CD14-positive monocyte (primary cell): ENCODE measurements around the gene THAP2. TPM values are rescaled to one million over a fixed set of nuclear protein-coding genes. Genes with fewer than 3 reads are reported as not detected.

Experiments
- DNase-seq, 3 donors: peaks; one replicate each; pipeline ENCODE4 v3.0.0-alpha.2; 2011 to 2022
- H2AFZ ChIP-seq: 2 replicates; pipeline ENCODE4 v1.6.0; 2012; ENCODE audit warnings: mild to moderate bottlenecking, low read depth, low read length, inconsistent platforms; ENCODE audit not compliant: insufficient read depth, poor library complexity, severe bottlenecking
- H3K27ac ChIP-seq, 2 donors: 1 replicate in 1 of 2; 2 replicates in 1 of 2; pipeline ENCODE4 v1.5.1; 2012 to 2013; ENCODE audit warnings: low read length in 2 of 2, control low read depth in 1 of 2, inconsistent platforms in 1 of 2, low read depth in 1 of 2, mild to moderate bottlenecking in 1 of 2
- H3K27me3 ChIP-seq, 2 donors: one replicate each; pipeline versions ENCODE4 v1.6.0 to v1.6.1; 2011 to 2013; ENCODE audit warnings: low read length in 2 of 2; ENCODE audit not compliant: control insufficient read depth in 2 of 2, insufficient read depth in 2 of 2
- H3K36me3 ChIP-seq, 2 donors: replicated peaks in 1 of 2; 1 replicate in 1 of 2; 2 replicates in 1 of 2; pipeline versions ENCODE4 v1.5.1 to v1.6.1; 2012 to 2013; ENCODE audit warnings: low read length in 2 of 2, control low read depth in 1 of 2, inconsistent platforms in 1 of 2, mild to moderate bottlenecking in 1 of 2; ENCODE audit not compliant: insufficient read depth in 2 of 2, control insufficient read depth in 1 of 2
- H3K4me1 ChIP-seq, 2 donors: 1 replicate in 1 of 2; 2 replicates in 1 of 2; pipeline versions ENCODE4 v1.5.1 to v1.6.1; 2012 to 2013; ENCODE audit warnings: low read length in 2 of 2, control low read depth in 1 of 2, inconsistent platforms in 1 of 2, mild to moderate bottlenecking in 1 of 2, moderate library complexity in 1 of 2; ENCODE audit not compliant: insufficient read depth in 2 of 2, control insufficient read depth in 1 of 2
- H3K4me2 ChIP-seq: replicated peaks from 2 replicates; pipeline ENCODE3; 2012; ENCODE audit warnings: low read length, moderate library complexity, mild to moderate bottlenecking; ENCODE audit not compliant: poor library complexity, severe bottlenecking; ENCODE audit errors: extremely low read depth
- H3K4me3 ChIP-seq, 3 experiments: fragments of 200-600 bp in 1 of 3; sonication (generic) in 1 of 3; replicated peaks in 1 of 3; 1 replicate in 2 of 3; 2 replicates in 1 of 3; pipeline ENCODE4 v1.5.1; 2011 to 2013; ENCODE audit warnings: low read length in 3 of 3, mild to moderate bottlenecking in 3 of 3, control low read depth in 2 of 3, low read depth in 2 of 3, inconsistent platforms in 1 of 3, moderate library complexity in 1 of 3
- H3K79me2 ChIP-seq: 2 replicates; pipeline ENCODE4 v1.6.0; 2012; ENCODE audit warnings: mild to moderate bottlenecking, control low read depth, inconsistent platforms, low read length, moderate library complexity; ENCODE audit not compliant: insufficient read depth
- H3K9ac ChIP-seq: 2 replicates; pipeline ENCODE4 v1.6.0; 2017; ENCODE audit warnings: low read length, mild to moderate bottlenecking; ENCODE audit not compliant: insufficient read depth, poor library complexity, severe bottlenecking
- H3K9me3 ChIP-seq, 2 donors: replicated peaks in 1 of 2; 1 replicate in 1 of 2; 2 replicates in 1 of 2; pipeline versions ENCODE4 v1.5.1 to v1.6.1; 2012 to 2013; ENCODE audit warnings: low read length in 2 of 2, control low read depth in 1 of 2; ENCODE audit not compliant: control insufficient read depth in 1 of 2, insufficient read depth in 1 of 2
- H4K20me1 ChIP-seq: 2 replicates; pipeline ENCODE4 v1.6.0; 2012; ENCODE audit warnings: mild to moderate bottlenecking, low read length, control low read depth, moderate library complexity; ENCODE audit not compliant: insufficient read depth
- H3K27ac Mint-ChIP-seq, 7 donors: one replicate each; pipeline ENCODE4 v1.8.0; 2020; ENCODE audit warnings: mild to moderate bottlenecking in 7 of 7, mixed read lengths in 7 of 7, moderate library complexity in 6 of 7, inconsistent platforms in 2 of 7
- H3K27me3 Mint-ChIP-seq, 3 donors: one replicate each; pipeline ENCODE4 v1.8.0; 2021 to 2022; ENCODE audit warnings: low read depth in 3 of 3, mild to moderate bottlenecking in 3 of 3, mixed read lengths in 3 of 3, moderate library complexity in 3 of 3, inconsistent platforms in 1 of 3
- H3K36me3 Mint-ChIP-seq, 2 donors: one replicate each; pipeline ENCODE4 v1.8.0; 2020; ENCODE audit warnings: mixed read lengths in 2 of 2, inconsistent platforms in 1 of 2, mild to moderate bottlenecking in 1 of 2
- H3K4me1 Mint-ChIP-seq: one replicate; pipeline ENCODE4 v1.8.0; 2020; ENCODE audit warnings: mild to moderate bottlenecking, mixed read lengths
- H3K4me3 Mint-ChIP-seq, 2 donors: one replicate each; pipeline ENCODE4 v1.8.0; 2020; ENCODE audit warnings: mild to moderate bottlenecking in 2 of 2, mixed read lengths in 2 of 2, moderate library complexity in 1 of 2
- H3K9me3 Mint-ChIP-seq, 7 donors: one replicate each; pipeline ENCODE4 v1.8.0; 2020 to 2022; ENCODE audit warnings: mixed read lengths in 7 of 7, mild to moderate bottlenecking in 6 of 7, moderate library complexity in 6 of 7, inconsistent platforms in 2 of 7
- WGBS: methylation state at CpG from one replicate; pipeline ENCODE4 v1.1.5; 2013; ENCODE audit warnings: missing lambda C conversion rate; ENCODE audit not compliant: insufficient coverage; 5-methylcytosine and 5-hydroxymethylcytosine counted together
- intact Hi-C, 2 donors: fragments of 100-400 bp; cut with micrococcal nuclease; formaldehyde crosslinking; loops; one replicate each; pipeline versions ENCODE4 v1.15.0 to v1.15.1; 2023
- polyA plus RNA-seq, 3 donors: library from polyadenylated mRNA; depleted of rRNA in 1 of 3; unstranded in 2 of 3; stranded (reverse) in 1 of 3; fragments of 300-500 nt in 2 of 3; fragments of >200 nt in 1 of 3; fragmentation: Illumina TruSeq in 2 of 3; gene quantifications; 1 replicate in 2 of 3; 2 replicates in 1 of 3; pipeline ENCODE4 v1.2.3, GENCODE V29; 2012 to 2021
- TF ChIP-seq, protein P1 (sequence below): fragments of 200-600 bp; IDR thresholded peaks from one replicate; pipeline ENCODE4 v1.8.0; 2022; ENCODE audit warnings: antibody characterized with exemption, mild to moderate bottlenecking

THAP2 gene
- polyA plus RNA-seq, 3 donors, result 3.5 to 16.3 (median 4.3) TPM

DNA sequence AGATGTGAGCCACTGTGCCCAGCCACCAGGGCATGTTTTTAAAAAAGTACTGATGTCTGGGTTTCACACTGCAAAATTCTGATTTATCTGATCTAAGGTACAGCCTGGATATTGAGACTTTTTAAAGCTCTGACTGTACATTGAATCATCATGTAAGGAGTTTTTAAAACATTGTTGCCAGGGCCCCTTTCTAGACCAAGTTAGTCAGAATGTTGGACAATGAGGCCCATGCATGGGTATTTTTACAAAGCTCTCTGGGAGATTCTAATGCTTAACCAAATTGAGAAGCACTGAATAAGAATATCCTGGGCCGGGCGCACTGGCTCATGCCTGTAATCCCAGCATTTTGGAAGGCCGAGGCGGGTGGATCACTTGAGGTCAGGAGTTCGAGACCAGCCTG, 38.5 kb downstream of the THAP2 start:
- no peak overlapping the region for H3K4me3 Mint-ChIP-seq
- Histone ChIP-seq H3K4me2 (no peak overlapping the region), H3K27ac (no peak overlapping the region), H3K27me3 (no peaks in the 10 kb centered on the region), H3K4me1 (no peaks in the 10 kb centered on the region), H3K4me3 (no peak overlapping the region), H4K20me1 (no peaks in the 10 kb centered on the region), H2AFZ (no peak overlapping the region), H3K9me3 (no peaks in the 10 kb centered on the region), H3K79me2 (no peaks in the 10 kb centered on the region), H3K9ac (no peak overlapping the region), H3K36me3 (peaks cover 35 to 65% of the 10 kb centered on the region in 2 donors)
- TF ChIP-seq, protein P1, sequence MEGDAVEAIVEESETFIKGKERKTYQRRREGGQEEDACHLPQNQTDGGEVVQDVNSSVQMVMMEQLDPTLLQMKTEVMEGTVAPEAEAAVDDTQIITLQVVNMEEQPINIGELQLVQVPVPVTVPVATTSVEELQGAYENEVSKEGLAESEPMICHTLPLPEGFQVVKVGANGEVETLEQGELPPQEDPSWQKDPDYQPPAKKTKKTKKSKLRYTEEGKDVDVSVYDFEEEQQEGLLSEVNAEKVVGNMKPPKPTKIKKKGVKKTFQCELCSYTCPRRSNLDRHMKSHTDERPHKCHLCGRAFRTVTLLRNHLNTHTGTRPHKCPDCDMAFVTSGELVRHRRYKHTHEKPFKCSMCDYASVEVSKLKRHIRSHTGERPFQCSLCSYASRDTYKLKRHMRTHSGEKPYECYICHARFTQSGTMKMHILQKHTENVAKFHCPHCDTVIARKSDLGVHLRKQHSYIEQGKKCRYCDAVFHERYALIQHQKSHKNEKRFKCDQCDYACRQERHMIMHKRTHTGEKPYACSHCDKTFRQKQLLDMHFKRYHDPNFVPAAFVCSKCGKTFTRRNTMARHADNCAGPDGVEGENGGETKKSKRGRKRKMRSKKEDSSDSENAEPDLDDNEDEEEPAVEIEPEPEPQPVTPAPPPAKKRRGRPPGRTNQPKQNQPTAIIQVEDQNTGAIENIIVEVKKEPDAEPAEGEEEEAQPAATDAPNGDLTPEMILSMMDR, result no peak
- no peak for DNase-seq
- intact Hi-C loops, result no loop called here
- peaks cover 50 to 62% of the 10 kb centered on the region in 2 donors for H3K36me3 Mint-ChIP-seq
- 94% methylated on average over 2 of the region's 5 CpGs for WGBS
- no peak overlapping the region for H3K27ac Mint-ChIP-seq
- H3K4me1 Mint-ChIP-seq, result no peaks in the 10 kb centered on the region
- no peaks in the 10 kb centered on the region for H3K9me3 Mint-ChIP-seq
- no peaks in the 10 kb centered on the region for H3K27me3 Mint-ChIP-seq

DNA sequence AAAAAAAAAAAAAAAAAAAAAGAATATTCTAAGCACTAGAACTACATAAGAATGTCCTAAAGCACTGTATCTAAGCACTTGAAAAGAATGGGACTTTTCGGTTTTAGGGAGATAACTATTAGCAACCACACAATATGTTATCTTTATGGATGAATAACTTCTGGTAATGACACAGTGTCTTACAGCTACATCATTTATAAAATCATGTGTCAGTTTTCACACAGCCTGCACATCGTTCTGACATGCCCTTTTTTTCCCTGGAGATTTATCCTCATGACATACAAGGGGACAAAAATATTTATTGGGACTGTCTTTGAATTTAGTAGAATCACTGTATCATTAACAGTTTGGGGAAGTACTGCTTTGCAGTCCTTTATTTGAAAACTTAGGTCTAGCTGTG, 39.1 kb downstream of the THAP2 start:
- Mint-ChIP-seq H3K27me3 (no peaks in the 10 kb centered on the region), H3K4me3 (no peak overlapping the region), H3K36me3 (peaks cover 44 to 57% of the 10 kb centered on the region in 2 donors), H3K4me1 (no peaks in the 10 kb centered on the region), H3K27ac (no peak overlapping the region), H3K9me3 (no peaks in the 10 kb centered on the region)
- Histone ChIP-seq H2AFZ (no peak overlapping the region), H3K9ac (no peak overlapping the region), H3K4me3 (no peak overlapping the region), H3K9me3 (no peaks in the 10 kb centered on the region), H3K27me3 (no peaks in the 10 kb centered on the region), H3K4me1 (no peaks in the 10 kb centered on the region), H3K36me3 (peaks cover 32 to 59% of the 10 kb centered on the region in 2 donors), H3K27ac (no peak overlapping the region), H4K20me1 (no peaks in the 10 kb centered on the region), H3K4me2 (no peak overlapping the region), H3K79me2 (no peaks in the 10 kb centered on the region)
- DNase-seq, result no peak
- intact Hi-C loops, result no loop called here
- TF ChIP-seq, protein P1, result no peak
- WGBS, result no CpG with 5 or more reads among the region's 2 CpGs
